GM18867 (cell line): ENCODE results near the gene MAP1B.

Experiments
- ATAC-seq: cut with Tn5 transposase; IDR thresholded peaks from one replicate; pipeline ENCODE4 v1.9.1; 2021; ENCODE audit warnings: mild to moderate bottlenecking, moderate library complexity; ENCODE audit not compliant: unreplicated experiment

Gene MAP1B

GRCh38 chr5:72187388-72188075 lies 80.3 kb downstream of the MAP1B start:
- ATAC-seq = no peak

GRCh38 chr5:72188166-72188565 lies 80.9 kb downstream of the MAP1B start:
- ATAC-seq = no peak

- ATAC-seq = no peak
Measured at GRCh38 chr5:72189146-72189545, 81.9 kb downstream of the MAP1B start.

- no peak for ATAC-seq
Measured at GRCh38 chr5:72191404-72191803, 84.1 kb downstream of the MAP1B start.

- ATAC-seq = peak; percentile 97
Measured at GRCh38 chr5:72194846-72195245, 87.6 kb downstream of the MAP1B start.

DNA sequence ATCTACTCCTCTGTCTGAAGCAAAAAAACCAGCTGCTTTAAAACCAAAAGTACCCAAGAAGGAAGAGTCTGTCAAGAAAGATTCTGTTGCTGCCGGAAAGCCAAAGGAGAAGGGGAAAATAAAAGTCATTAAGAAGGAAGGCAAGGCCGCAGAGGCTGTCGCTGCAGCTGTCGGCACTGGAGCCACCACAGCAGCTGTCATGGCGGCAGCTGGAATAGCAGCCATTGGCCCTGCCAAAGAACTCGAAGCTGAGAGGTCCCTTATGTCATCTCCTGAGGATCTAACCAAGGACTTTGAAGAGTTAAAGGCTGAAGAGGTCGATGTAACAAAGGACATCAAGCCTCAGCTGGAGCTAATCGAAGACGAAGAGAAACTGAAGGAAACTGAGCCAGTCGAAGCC lies 88.3 kb downstream of the MAP1B start:
- no peak for ATAC-seq

DNA sequence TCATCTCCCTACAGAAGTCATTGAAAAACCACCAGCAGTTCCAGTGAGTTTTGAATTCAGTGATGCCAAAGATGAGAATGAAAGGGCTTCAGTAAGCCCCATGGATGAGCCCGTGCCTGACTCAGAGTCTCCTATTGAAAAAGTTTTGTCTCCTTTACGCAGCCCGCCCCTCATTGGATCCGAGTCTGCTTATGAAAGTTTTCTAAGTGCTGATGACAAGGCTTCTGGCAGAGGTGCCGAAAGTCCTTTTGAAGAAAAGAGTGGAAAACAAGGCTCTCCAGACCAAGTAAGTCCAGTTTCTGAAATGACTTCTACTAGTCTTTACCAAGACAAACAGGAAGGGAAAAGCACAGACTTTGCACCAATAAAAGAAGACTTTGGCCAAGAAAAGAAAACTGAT lies 90.1 kb downstream of the MAP1B start:
- ATAC-seq = no peak

- ATAC-seq = no peak
Measured at GRCh38 chr5:72199681-72200080, 92.4 kb downstream of the MAP1B start.

DNA sequence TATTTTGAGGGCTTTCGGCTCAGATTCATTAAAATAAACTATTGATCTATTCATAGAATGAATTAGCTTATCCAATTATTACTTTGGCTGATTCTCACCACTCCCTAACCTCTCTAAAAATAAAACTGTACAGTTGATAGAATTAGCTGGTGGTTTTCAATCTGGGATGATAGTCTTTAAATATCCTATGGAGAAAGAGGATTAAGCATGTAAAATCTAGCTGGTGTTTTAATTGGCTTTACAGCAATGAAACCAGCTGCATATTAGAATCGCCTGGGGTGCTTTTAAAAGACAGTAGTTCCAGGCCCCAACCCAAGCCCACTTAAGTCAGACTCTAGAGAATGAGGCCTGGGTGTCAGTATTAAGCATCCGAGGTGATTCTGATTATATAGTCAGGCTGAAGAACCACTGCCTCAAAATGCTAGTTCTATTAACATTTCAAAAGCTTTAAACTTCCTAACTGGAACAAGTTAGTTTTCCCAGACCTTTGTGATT lies 95.1 kb downstream of the MAP1B start:
- no peak for ATAC-seq

- ATAC-seq = no peak
Measured at GRCh38 chr5:72203251-72203845, 96.1 kb downstream of the MAP1B start.

GRCh38 chr5:72204946-72205345 lies 97.7 kb downstream of the MAP1B start:
- ATAC-seq = no peak

DNA sequence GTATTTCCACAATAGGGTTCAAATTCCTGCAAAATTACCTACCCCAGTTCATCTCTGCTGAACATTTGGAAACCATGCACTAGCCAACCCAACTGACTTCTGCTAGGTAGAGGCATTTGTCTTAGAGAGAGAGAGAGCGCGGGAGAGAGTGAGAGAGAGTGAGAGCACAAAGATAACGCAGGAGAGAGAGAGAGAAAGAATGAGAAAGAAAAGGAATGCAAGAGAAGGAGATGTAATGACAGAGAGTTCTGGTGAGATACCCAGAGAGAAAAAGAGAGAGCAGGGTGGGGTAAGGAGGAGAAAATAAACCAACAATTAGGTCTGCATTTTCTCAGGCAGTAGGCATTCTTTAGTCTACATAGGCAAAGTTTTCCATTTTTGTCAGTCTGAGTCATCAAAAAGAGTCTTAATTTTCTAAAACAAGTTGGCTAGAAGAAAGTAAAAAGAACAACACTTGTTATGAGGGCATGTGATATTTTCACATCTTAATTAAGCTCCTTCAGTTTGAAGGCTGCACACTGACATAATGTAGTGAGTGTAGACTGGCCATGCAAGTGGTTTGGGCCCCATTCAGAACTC lies 98.2 kb downstream of the MAP1B start:
- ATAC-seq = no peak

DNA sequence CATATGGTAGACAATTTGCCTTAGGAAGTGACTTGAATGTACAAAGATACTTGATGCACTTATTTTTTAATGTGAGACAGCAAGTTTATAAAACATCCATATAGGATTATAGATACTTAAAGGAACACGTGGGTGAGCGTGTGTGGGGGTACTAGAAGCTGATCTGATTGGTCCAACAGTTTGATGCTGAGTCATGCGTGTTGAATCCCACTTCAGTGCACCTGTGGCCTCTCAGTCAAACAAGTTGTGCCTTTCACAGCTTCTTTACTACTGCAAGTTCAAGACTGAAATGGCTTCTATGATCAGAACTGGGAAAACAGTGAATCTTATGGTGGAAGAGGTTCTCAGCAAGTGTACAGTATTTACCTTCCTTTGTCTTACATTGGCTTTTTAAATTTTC lies 98.9 kb downstream of the MAP1B start:
- no peak for ATAC-seq

- ATAC-seq = no peak
Measured at GRCh38 chr5:72206994-72207393, 99.7 kb downstream of the MAP1B start.

DNA sequence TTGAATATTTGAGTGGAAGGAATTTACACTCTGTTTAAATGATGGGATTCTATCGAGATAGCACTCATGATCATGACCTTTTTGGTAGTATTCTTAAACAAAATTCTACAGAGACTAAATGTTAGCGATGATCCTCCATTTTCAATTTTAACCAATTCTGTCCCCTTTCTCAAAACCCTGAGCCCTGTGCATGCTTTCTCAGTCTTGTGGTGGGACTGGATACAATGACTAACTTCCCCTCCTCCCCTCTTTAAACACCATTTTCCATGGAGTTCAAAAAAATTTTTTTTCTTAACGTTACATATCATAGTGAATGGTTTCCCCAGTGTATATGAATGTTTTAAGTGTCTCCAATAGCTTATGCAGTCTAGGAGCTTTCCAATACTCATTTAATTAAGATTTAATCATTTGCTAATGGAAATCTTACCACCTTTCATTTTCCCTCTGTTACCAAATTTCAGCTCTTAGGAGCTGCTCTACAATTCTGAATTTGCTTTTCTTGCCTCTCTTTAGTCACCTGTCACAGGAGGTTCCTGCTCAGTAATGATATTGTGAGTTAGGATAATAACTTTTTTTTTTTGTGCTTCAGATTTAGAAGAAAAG lies 101.2 kb downstream of the MAP1B start:
- ATAC-seq = no peak

DNA sequence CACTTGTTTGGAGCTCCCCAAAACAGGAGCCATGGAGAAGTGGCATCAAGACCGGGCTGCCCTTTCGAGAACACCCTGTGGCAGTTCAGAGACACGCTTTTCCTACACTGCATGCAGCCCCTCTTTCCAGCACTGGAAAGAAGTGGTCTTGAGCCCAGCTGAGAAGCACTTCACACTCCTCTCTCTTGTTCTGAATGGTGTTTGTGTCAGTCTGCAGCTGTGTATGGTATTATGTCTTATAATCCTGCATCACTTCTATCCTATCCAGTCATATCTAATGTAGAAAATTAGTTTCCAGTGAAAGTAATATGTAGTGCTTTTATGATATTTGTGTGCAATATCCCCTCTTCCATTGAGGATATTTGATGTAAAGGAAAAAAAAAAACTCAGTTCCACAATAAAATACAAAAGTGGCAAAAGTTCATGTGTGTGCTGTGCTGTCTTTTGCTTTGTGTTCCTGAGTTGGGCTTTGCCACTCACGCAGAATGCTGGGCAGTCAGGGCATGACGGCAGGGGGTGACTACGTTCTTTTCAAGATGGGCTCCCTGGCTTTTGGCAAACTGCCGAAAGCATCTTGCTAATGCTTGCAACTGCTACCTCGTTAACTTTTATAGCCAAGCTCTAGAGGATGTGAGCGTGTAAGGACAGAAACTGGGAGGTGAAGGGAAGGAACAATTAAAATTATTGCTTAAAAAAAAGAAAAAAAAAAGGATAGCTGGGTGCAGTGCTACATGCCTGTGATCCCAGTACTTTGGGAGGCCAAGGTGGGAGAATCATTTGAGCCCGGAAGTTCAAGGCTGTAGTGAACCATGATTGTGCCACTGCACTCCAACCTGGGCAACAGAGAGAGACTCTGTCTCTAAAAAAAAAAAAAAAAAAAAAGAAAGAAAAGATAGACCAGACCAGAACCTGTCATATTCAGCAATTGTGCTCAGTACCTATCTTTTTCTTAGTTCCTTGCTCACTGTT lies 102.2 kb downstream of the MAP1B start:
- ATAC-seq = no peak

- no peak for ATAC-seq
Measured at GRCh38 chr5:72210888-72211678, 103.8 kb downstream of the MAP1B start.

GRCh38 chr5:72212171-72212570 lies 104.9 kb downstream of the MAP1B start:
- ATAC-seq = no peak

GRCh38 chr5:72213482-72213881 lies 106.2 kb downstream of the MAP1B start:
- no peak for ATAC-seq

GRCh38 chr5:72214168-72214567 lies 106.9 kb downstream of the MAP1B start:
- no peak for ATAC-seq
